Uterus (tissue), 4 donors: ENCODE measurements around the gene TNKS1BP1. TPM values are rescaled to one million over a fixed set of nuclear protein-coding genes. Genes with fewer than 3 reads are reported as not detected.

Experiments
- DNase-seq, 2 donors: peaks; one replicate each; pipeline ENCODE4 v3.0.0-alpha.2; 2019 to 2020
- H3K27ac ChIP-seq, 2 donors: fragments of 200-600 bp; sonication (generic); 1 replicate in 1 of 2; 2 replicates in 1 of 2; pipeline ENCODE4 v1.5.1; 2016 to 2018
- H3K27me3 ChIP-seq, 2 donors: fragments of 200-600 bp; sonication (generic); one replicate each; pipeline ENCODE4 v1.5.1; 2018 to 2019; ENCODE audit warnings: control low read depth in 1 of 2
- H3K36me3 ChIP-seq, 2 donors: fragments of 200-600 bp; sonication (generic); one replicate each; pipeline ENCODE4 v1.5.1; 2019; ENCODE audit warnings: control low read depth in 1 of 2
- H3K4me1 ChIP-seq, 2 donors: fragments of 200-600 bp; sonication (generic); one replicate each; pipeline ENCODE4 v1.5.1; 2018 to 2019; ENCODE audit warnings: control low read depth in 1 of 2
- H3K4me3 ChIP-seq, 2 donors: fragments of 200-600 bp; sonication (generic); 1 replicate in 1 of 2; 2 replicates in 1 of 2; pipeline ENCODE4 v1.5.1; 2018 to 2019; ENCODE audit warnings: mild to moderate bottlenecking in 1 of 2
- H3K9me3 ChIP-seq, 2 donors: fragments of 200-600 bp; sonication (generic); one replicate each; pipeline ENCODE4 v1.5.1; 2019; ENCODE audit warnings: control low read depth in 1 of 2
- POLR2A ChIP-seq, 2 donors: fragments of 450-650 bp; IDR thresholded peaks; one replicate each; pipeline ENCODE4 v1.6.1; 2016; ENCODE audit warnings: antibody characterized with exemption in 2 of 2, mild to moderate bottlenecking in 1 of 2, moderate library complexity in 1 of 2
- intact Hi-C: fragments of 100-400 bp; cut with DNase I; formaldehyde crosslinking; loops from one replicate; pipeline ENCODE4 v1.15.1; 2023; ENCODE audit warnings: low total_unique reads
- total RNA-seq, 4 donors: library from RNA; depleted of rRNA in 3 of 4; stranded (reverse); fragments of >200 nt in 3 of 4; gene quantifications; one replicate each; pipeline versions ENCODE4 v1.1.0 to v1.2.4, GENCODE V29; 2014 to 2023
- TF ChIP-seq, protein P1 (sequence below), 4 experiments: fragments of 200-600 bp in 2 of 4; fragments of 450-650 bp in 2 of 4; sonication (generic) in 2 of 4; IDR thresholded peaks; one replicate each; pipeline ENCODE4 v1.5.1; 2016 to 2019; ENCODE audit warnings: antibody characterized with exemption in 4 of 4, mild to moderate bottlenecking in 2 of 4, moderate library complexity in 1 of 4
- donor health status: DM: yes; HTN: yes; CAD: no.

Gene TNKS1BP1
- total RNA-seq, 4 donors from 2014 or later, result 22.5 to 269 (median 70.8) TPM

DNA sequence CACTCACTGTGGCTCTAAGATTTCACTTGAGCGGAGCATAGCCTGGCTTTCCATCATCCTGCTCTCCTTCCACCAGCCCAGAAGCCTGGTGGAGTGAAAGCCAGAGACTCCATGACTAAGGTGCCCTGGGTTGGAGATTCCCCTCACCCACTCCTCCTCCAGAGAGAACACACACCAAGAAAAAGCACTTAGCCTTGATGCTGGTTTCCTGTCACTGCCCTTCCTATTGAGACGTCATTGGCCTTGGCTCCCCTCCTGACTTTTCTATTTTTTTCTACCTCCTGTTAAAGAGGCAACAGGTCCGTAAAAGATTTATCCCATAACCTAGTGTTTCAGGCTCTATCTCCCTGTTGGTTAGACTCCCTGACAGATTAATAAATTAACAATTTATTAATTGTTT, 49.2 kb downstream of the TNKS1BP1 start:
- intact Hi-C loops, result no loop called here
- Histone ChIP-seq H3K4me1 (no peaks in the 10 kb centered on the region), H3K27ac (peak overlapping the region; percentile 15 to 68), H3K9me3 (no peaks in the 10 kb centered on the region), H3K4me3 (no peak overlapping the region), H3K36me3 (no peaks in the 10 kb centered on the region), H3K27me3 (no peaks in the 10 kb centered on the region)
- DNase-seq, result peak in 1 of 2 donors; percentile 29
- TF ChIP-seq, protein P1, sequence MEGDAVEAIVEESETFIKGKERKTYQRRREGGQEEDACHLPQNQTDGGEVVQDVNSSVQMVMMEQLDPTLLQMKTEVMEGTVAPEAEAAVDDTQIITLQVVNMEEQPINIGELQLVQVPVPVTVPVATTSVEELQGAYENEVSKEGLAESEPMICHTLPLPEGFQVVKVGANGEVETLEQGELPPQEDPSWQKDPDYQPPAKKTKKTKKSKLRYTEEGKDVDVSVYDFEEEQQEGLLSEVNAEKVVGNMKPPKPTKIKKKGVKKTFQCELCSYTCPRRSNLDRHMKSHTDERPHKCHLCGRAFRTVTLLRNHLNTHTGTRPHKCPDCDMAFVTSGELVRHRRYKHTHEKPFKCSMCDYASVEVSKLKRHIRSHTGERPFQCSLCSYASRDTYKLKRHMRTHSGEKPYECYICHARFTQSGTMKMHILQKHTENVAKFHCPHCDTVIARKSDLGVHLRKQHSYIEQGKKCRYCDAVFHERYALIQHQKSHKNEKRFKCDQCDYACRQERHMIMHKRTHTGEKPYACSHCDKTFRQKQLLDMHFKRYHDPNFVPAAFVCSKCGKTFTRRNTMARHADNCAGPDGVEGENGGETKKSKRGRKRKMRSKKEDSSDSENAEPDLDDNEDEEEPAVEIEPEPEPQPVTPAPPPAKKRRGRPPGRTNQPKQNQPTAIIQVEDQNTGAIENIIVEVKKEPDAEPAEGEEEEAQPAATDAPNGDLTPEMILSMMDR (IDR thresholded peaks at IDR 0.05), result no peak
- TF ChIP-seq POLR2A (IDR thresholded peaks at IDR 0.05), result no peak

- no peaks in the 10 kb centered on the region for H3K36me3 ChIP-seq
- DNase-seq, result no peak
- H3K4me3 ChIP-seq, result no peak overlapping the region
- no peaks in the 10 kb centered on the region for H3K9me3 ChIP-seq
- H3K27ac ChIP-seq, result peak overlapping the region; percentile 15 to 33
- intact Hi-C loops, result no loop called here
- TF ChIP-seq POLR2A (IDR thresholded peaks at IDR 0.05), result no peak
- TF ChIP-seq, protein P1 (IDR thresholded peaks at IDR 0.05), result no peak
- H3K4me1 ChIP-seq, result no peaks in the 10 kb centered on the region
- no peaks in the 10 kb centered on the region for H3K27me3 ChIP-seq
Observed at GRCh38 chr11:57274904-57275498, 49.8 kb downstream of the TNKS1BP1 start.

DNA sequence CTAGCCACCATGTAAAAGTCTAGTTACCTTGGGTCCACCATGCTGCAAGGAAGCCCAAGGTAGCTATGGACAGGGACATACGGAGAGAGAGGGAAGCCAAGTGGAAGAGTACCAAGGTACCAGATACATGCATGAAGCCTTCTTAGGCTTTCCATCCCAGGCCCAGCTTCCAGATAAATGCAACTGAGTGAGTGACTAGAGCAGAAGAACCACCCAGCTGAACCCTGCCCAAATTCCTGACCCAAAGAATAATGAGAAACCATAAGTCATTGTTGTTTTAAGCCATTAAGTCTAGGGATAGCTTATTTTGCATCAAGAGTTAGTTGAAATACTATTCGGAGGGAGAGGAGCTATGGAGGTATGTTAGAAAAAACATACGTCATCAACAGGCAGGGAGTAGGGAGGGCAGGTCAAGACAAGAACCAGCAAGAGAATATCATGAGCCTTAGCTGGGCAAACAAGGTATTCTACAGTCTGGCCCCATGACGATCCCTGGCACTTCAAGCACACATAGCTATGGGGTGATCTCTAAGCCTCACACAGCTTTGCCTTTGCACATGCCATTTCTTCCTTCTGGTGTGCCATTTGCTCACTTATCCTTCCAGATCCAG, 51.2 kb downstream of the TNKS1BP1 start:
- no peak for DNase-seq

GRCh38 chr11:57269571-57270021, 55.2 kb downstream of the TNKS1BP1 start:
- H3K27me3 ChIP-seq, result no peaks in the 10 kb centered on the region
- H3K27ac ChIP-seq, result no peak overlapping the region
- intact Hi-C loops, result no loop called here
- no peaks in the 10 kb centered on the region for H3K9me3 ChIP-seq
- TF ChIP-seq, protein P1 (IDR thresholded peaks at IDR 0.05), result no peak
- TF ChIP-seq POLR2A (IDR thresholded peaks at IDR 0.05), result no peak
- no peak overlapping the region for H3K4me3 ChIP-seq
- no peak for DNase-seq
- H3K36me3 ChIP-seq, result no peaks in the 10 kb centered on the region
- no peaks in the 10 kb centered on the region for H3K4me1 ChIP-seq

More for the DNA sequence above, 51.2 kb downstream of the TNKS1BP1 start:
- Histone ChIP-seq H3K4me1 (no peaks in the 10 kb centered on the region), H3K36me3 (no peaks in the 10 kb centered on the region), H3K27me3 (no peaks in the 10 kb centered on the region), H3K4me3 (no peak overlapping the region), H3K9me3 (no peaks in the 10 kb centered on the region), H3K27ac (no peak overlapping the region)
- intact Hi-C loops, result no loop called here
- TF ChIP-seq, protein P1 (IDR thresholded peaks at IDR 0.05), result no peak

DNA sequence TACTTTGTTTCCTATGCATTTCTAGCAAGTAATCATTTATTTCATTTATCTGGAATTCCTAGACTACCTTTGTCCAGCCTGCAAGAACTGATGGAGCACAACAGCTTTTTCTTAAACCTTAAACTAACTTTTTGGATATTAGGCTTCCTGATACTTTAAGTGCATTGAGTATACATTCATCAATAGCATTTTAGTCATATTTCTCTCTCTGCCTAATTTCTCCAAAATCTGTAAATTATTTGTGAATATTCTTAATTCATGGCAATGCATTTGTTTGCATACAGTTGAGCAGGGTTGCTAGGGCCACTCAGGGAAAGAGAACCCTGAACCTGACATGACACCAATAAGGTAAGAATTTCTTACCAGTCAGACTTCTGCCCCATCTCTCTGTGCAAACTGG, 58.6 kb downstream of the TNKS1BP1 start:
- no peak for DNase-seq
- no peak for TF ChIP-seq POLR2A (IDR thresholded peaks at IDR 0.05)
- Histone ChIP-seq H3K27me3 (no peaks in the 10 kb centered on the region), H3K27ac (no peak overlapping the region), H3K4me3 (no peak overlapping the region), H3K36me3 (no peaks in the 10 kb centered on the region), H3K9me3 (no peaks in the 10 kb centered on the region), H3K4me1 (no peaks in the 10 kb centered on the region)
- intact Hi-C loops, result no loop called here
